GM18526 (cell line): ENCODE results near the gene FTO.

ENCODE experiments used
- POLR2A ChIP-seq: IDR thresholded peaks from 3 replicates; pipeline ENCODE4 v1.6.1; 2011; ENCODE audit not compliant: insufficient read length; ENCODE audit errors: extremely low read depth

The FTO gene

GRCh38 chr16:53846971-53847370 is 143.0 kb downstream of the FTO start:
- TF ChIP-seq POLR2A = no peak

- TF ChIP-seq POLR2A = no peak
Measured at GRCh38 chr16:53848277-53848942, 144.5 kb downstream of the FTO start.

GRCh38 chr16:53848950-53849349 is 145.0 kb downstream of the FTO start:
- no peak for TF ChIP-seq POLR2A

GRCh38 chr16:53849585-53849984 is 145.6 kb downstream of the FTO start:
- TF ChIP-seq POLR2A = no peak

GRCh38 chr16:53849994-53850393 is 146.0 kb downstream of the FTO start:
- no peak for TF ChIP-seq POLR2A

- no peak for TF ChIP-seq POLR2A
Measured at GRCh38 chr16:53852678-53853077, 148.7 kb downstream of the FTO start.

GRCh38 chr16:53855056-53855455 is 151.1 kb downstream of the FTO start:
- TF ChIP-seq POLR2A = no peak

GRCh38 chr16:53855511-53855910 is 151.6 kb downstream of the FTO start:
- TF ChIP-seq POLR2A = no peak

- no peak for TF ChIP-seq POLR2A
Measured at GRCh38 chr16:53859995-53860540, 156.1 kb downstream of the FTO start.

- no peak for TF ChIP-seq POLR2A
Measured at GRCh38 chr16:53863861-53864260, 159.9 kb downstream of the FTO start.

- TF ChIP-seq POLR2A = no peak
Measured at GRCh38 chr16:53864819-53865493, 161.0 kb downstream of the FTO start.

GRCh38 chr16:53865494-53865863 is 161.5 kb downstream of the FTO start:
- TF ChIP-seq POLR2A = no peak

GRCh38 chr16:53866520-53866919 is 162.6 kb downstream of the FTO start:
- no peak for TF ChIP-seq POLR2A

- no peak for TF ChIP-seq POLR2A
Measured at GRCh38 chr16:53870831-53871230, 166.9 kb downstream of the FTO start.

GRCh38 chr16:53872248-53873221 is 168.6 kb downstream of the FTO start:
- TF ChIP-seq POLR2A = no peak
